WTC11 (cell line): Measurements from ENCODE around the gene CKAP2L. TPM values are rescaled to one million over a fixed set of nuclear protein-coding genes. Genes with fewer than 3 reads are reported as not detected.
A peak's percentile ranks its signal among the peaks of the same experiment; 100 is the strongest.

Experiments used
- ATAC-seq: fragments of 200-7000 bp; cut with Tn5 transposase; 2 replicates; pipeline ENCODE4 v1.10.0; 2021; ENCODE audit warnings: mild to moderate bottlenecking, moderate library complexity
- CTCF ChIA-PET: fragments of 300-600 bp; sonication (Branson Sonifier 250); formaldehyde crosslinking; loops from one replicate; lab custom pipeline; 2021; ENCODE audit warnings: antibody characterized with exemption; lab: Charles Lee
- POLR2A ChIA-PET: fragments of 350-600 bp; sonication (Branson Sonifier 250); formaldehyde crosslinking; loops from one replicate; lab custom pipeline; 2021; ENCODE audit warnings: antibody characterized with exemption; lab: Charles Lee
- DNase-seq: peaks from one replicate; pipeline ENCODE4 v3.0.0; 2021; ENCODE audit warnings: low spot score
- H3K27ac Mint-ChIP-seq: 2 replicates; pipeline ENCODE4 v1.8.0; 2021; ENCODE audit warnings: mixed read lengths
- H3K27me3 Mint-ChIP-seq: 2 replicates; pipeline ENCODE4 v1.8.0; 2021; ENCODE audit warnings: low read depth, mild to moderate bottlenecking, moderate library complexity, mixed read lengths
- H3K36me3 Mint-ChIP-seq: 2 replicates; pipeline ENCODE4 v1.8.0; 2021; ENCODE audit warnings: mixed read lengths
- H3K4me1 Mint-ChIP-seq: 2 replicates; pipeline ENCODE4 v1.8.0; 2022; ENCODE audit warnings: mixed read lengths
- H3K4me3 Mint-ChIP-seq: 2 replicates; pipeline ENCODE4 v1.8.0; 2021; ENCODE audit warnings: mild to moderate bottlenecking, moderate library complexity, mixed read lengths
- H3K9me3 Mint-ChIP-seq: 2 replicates; pipeline ENCODE4 v1.8.0; 2021; ENCODE audit warnings: mixed read lengths
- AR ChIP-seq: fragments of 250-450 bp; sonication (Bioruptor Pico); IDR thresholded peaks from 2 replicates; pipeline ENCODE4 v1.9.0; 2021; ENCODE audit warnings: mild to moderate bottlenecking
- E2F5 ChIP-seq: sonication (generic); formaldehyde crosslinking; IDR thresholded peaks from 2 replicates; pipeline ENCODE4 v1.8.1; 2022; ENCODE audit warnings: mild to moderate bottlenecking, moderate library complexity, missing genetic modification reagents
- GABPB1 ChIP-seq: sonication (generic); formaldehyde crosslinking; IDR thresholded peaks from 2 replicates; pipeline ENCODE4 v1.8.1; 2023; ENCODE audit warnings: mild to moderate bottlenecking, missing genetic modification reagents
- GRHL2 ChIP-seq: fragments of 250-450 bp; sonication (Bioruptor Pico); IDR thresholded peaks from 2 replicates; pipeline ENCODE4 v1.8.0; 2022; ENCODE audit warnings: mild to moderate bottlenecking, moderate library complexity; ENCODE audit not compliant: insufficient replicate concordance, severe bottlenecking
- HMGXB4 ChIP-seq: sonication (generic); formaldehyde crosslinking; IDR thresholded peaks from 2 replicates; pipeline ENCODE4 v1.8.1; 2023; ENCODE audit warnings: mild to moderate bottlenecking, moderate library complexity, missing genetic modification reagents
- NFATC4 ChIP-seq: fragments of 250-450 bp; sonication (Bioruptor Pico); IDR thresholded peaks from 2 replicates; pipeline ENCODE4 v1.9.0; 2021; ENCODE audit warnings: mild to moderate bottlenecking
- NR1H2 ChIP-seq: sonication (generic); formaldehyde crosslinking; IDR thresholded peaks from 2 replicates; pipeline ENCODE4 v1.9.0; 2021; ENCODE audit warnings: mild to moderate bottlenecking, moderate library complexity, missing genetic modification reagents
- STAT6 ChIP-seq: sonication (generic); formaldehyde crosslinking; conservative IDR thresholded peaks from 2 replicates; pipeline ENCODE4 v1.8.1; 2023; ENCODE audit warnings: mild to moderate bottlenecking, low read depth, missing genetic modification reagents, moderate library complexity
- TEAD1 ChIP-seq: sonication (generic); formaldehyde crosslinking; IDR thresholded peaks from 2 replicates; pipeline ENCODE4 v1.8.0; 2022; ENCODE audit warnings: mild to moderate bottlenecking, missing genetic modification reagents
- ZMAT4 ChIP-seq: fragments of 250-450 bp; sonication (Bioruptor Pico); IDR thresholded peaks from 2 replicates; pipeline ENCODE4 v1.9.0; 2021; ENCODE audit warnings: mild to moderate bottlenecking
- ZNF416 ChIP-seq: fragments of 250-450 bp; sonication (Bioruptor Pico); IDR thresholded peaks from 2 replicates; pipeline ENCODE4 v1.9.0; 2021; ENCODE audit warnings: mild to moderate bottlenecking, inconsistent platforms
- ZNF512 ChIP-seq: sonication (generic); formaldehyde crosslinking; IDR thresholded peaks from 2 replicates; pipeline ENCODE4 v1.8.1; 2022; ENCODE audit warnings: missing genetic modification reagents, borderline replicate concordance
- total RNA-seq: library from RNA; stranded (reverse); gene quantifications from 3 replicates; pipeline ENCODE4 v1.2.3, GENCODE V29; 2021

CKAP2L gene
- total RNA-seq, 1 experiment from 2014 or later: 25.6 TPM

- TF ChIP-seq STAT6 (CRISPR knock-in tag): no peak
These were observed 4.3 kb downstream of the CKAP2L start (continued) for GRCh38 chr2:112760149-112760548.

- H3K36me3 Mint-ChIP-seq: peaks cover 64% of the 10 kb centered on the region
- POLR2A ChIA-PET: no interaction called here
These were observed 5.7 kb downstream of the CKAP2L start for GRCh38 chr2:112758711-112759110.

GRCh38 chr2:112757265-112757664 is 7.1 kb downstream of the CKAP2L start:
- 0 out of 2 replicates have a peak, but pooled peaks cover 2% of the 10 kb centered on the region for H3K4me1 Mint-ChIP-seq
- no peak for ATAC-seq
- no peak overlapping the region for H3K27ac Mint-ChIP-seq
- TF ChIP-seq ZNF416 (CRISPR knock-in tag): no peak
- TF ChIP-seq NFATC4 (CRISPR knock-in tag): no peak
- TF ChIP-seq ZNF512 (CRISPR knock-in tag): no peak
- TF ChIP-seq HMGXB4: no peak
- TF ChIP-seq GABPB1 (CRISPR knock-in tag): peak; percentile 73
- TF ChIP-seq NR1H2 (CRISPR knock-in tag): no peak
- no peak for TF ChIP-seq AR (CRISPR knock-in tag)
- TF ChIP-seq E2F5: no peak
- H3K4me3 Mint-ChIP-seq: no peak overlapping the region
- no peak for DNase-seq
- CTCF ChIA-PET: no interaction called here
- H3K27me3 Mint-ChIP-seq: no peaks in the 10 kb centered on the region
- H3K36me3 Mint-ChIP-seq: peaks cover 73% of the 10 kb centered on the region
- POLR2A ChIA-PET: no interaction called here
- H3K9me3 Mint-ChIP-seq: no peaks in the 10 kb centered on the region

More at GRCh38 chr2:112758711-112759110, 5.7 kb downstream of the CKAP2L start:
- DNase-seq: no peak
- H3K9me3 Mint-ChIP-seq: no peaks in the 10 kb centered on the region
- TF ChIP-seq ZMAT4 (CRISPR knock-in tag) (no peak), GRHL2 (no peak), TEAD1 (CRISPR knock-in tag) (no peak)
- TF ChIP-seq, all 79 proteins: peak for 0
- Mint-ChIP-seq H3K4me3 (no peak overlapping the region), H3K27ac (no peak overlapping the region), H3K4me1 (peaks cover 16% of the 10 kb centered on the region), H3K27me3 (no peaks in the 10 kb centered on the region)
- CTCF ChIA-PET: no interaction called here
- ATAC-seq: no peak
